ENCODE data around the gene SMOC1. TPM values are rescaled to one million over a fixed set of nuclear protein-coding genes. Genes with fewer than 3 reads are reported as not detected.
A peak's percentile ranks its signal among the peaks of the same experiment; 100 is the strongest.

SMOC1 gene
- total and polyA plus RNA-seq, 2 of the 8 experiments (the other 6 are each of a cell fraction or from before 2014, with no cell fraction given), result 1.6 to 2.4 TPM

GRCh38 chr14:70077720-70078119 is 198.5 kb downstream of the SMOC1 start:
- Histone ChIP-seq H3K18ac (ENCODE audit: extremely low read depth, low read length) (no peak overlapping the region), H2BK5ac (ENCODE audit: low read depth, low read length) (no peak overlapping the region), H3K27me3 (replicated peaks in 1 of 4; ENCODE audit: control insufficient read depth in 3 of 4, extremely low read depth in 1 of 4, insufficient read depth in 3 of 4, low read length in 3 of 4) (no peaks in the 10 kb centered on the region), H3K14ac (ENCODE audit: insufficient read length) (no peak overlapping the region), H2BK20ac (ENCODE audit: low read length) (no peak overlapping the region), H2BK12ac (ENCODE audit: low read depth, low read length) (no peak overlapping the region), H3K23me2 (ENCODE audit: low read depth, low read length) (0 out of 2 replicates have a peak, but pooled peaks cover 2% of the 10 kb centered on the region), H4K8ac (ENCODE audit: extremely low read depth, insufficient read depth, low read length) (no peak overlapping the region), H3K4me3 (ENCODE audit: extremely low read depth in 1 of 4, insufficient read depth in 2 of 4, low read depth in 3 of 4, low read length in 4 of 4) (no peak overlapping the region), H3K56ac (replicated peaks; ENCODE audit: insufficient read length, low read depth, low read length) (no peak overlapping the region), H3K4ac (replicated peaks; ENCODE audit: insufficient read length, low read depth, low read length) (no peak overlapping the region), H3K9me3 (ENCODE audit: insufficient read depth in 2 of 2, low read depth in 1 of 2, low read length in 1 of 2) (no peaks in the 10 kb centered on the region), H3K23ac (ENCODE audit: insufficient read length) (no peak overlapping the region), H3K9ac (replicated peaks in 1 of 4; ENCODE audit: extremely low read depth in 1 of 4, low read depth in 3 of 4, low read length in 3 of 4) (no peak overlapping the region), H2AFZ (ENCODE audit: low read length) (peak overlapping the region; percentile 42; the same call in 1 of the 2 replicates), H3K4me2 (ENCODE audit: insufficient read depth in 1 of 2, low read depth in 2 of 2, low read length in 2 of 2) (no peak overlapping the region), H4K20me1 (replicated peaks in 1 of 2; ENCODE audit: control insufficient read depth in 1 of 2, insufficient read depth in 2 of 2, low read length in 2 of 2) (no peaks in the 10 kb centered on the region), H3K79me2 (ENCODE audit: control insufficient read depth in 1 of 2, insufficient read depth in 2 of 2, low read length in 2 of 2) (no peaks in the 10 kb centered on the region), H2AK5ac (ENCODE audit: low read depth, low read length) (no peak overlapping the region), H3K4me1 (replicated peaks in 1 of 4; ENCODE audit: control insufficient read depth in 3 of 4, insufficient read depth in 4 of 4, low read length in 3 of 4) (peaks cover 0 to 6% (median 0%) of the 10 kb centered on the region in 4 experiments; a peak in 3 of 7 replicates), H3K27ac (ENCODE audit: low read depth, low read length) (no peak overlapping the region), H2BK120ac (replicated peaks; ENCODE audit: low read depth, low read length) (no peak overlapping the region), H3K36me3 (ENCODE audit: control insufficient read depth in 2 of 4, insufficient read depth in 4 of 4, low read length in 3 of 4) (no peaks in the 10 kb centered on the region), H4K91ac (replicated peaks; ENCODE audit: insufficient read length, low read length) (no peak overlapping the region), H4K5ac (ENCODE audit: insufficient read length, low read depth, low read length) (no peak overlapping the region), H3K79me1 (ENCODE audit: low read depth, low read length) (no peaks in the 10 kb centered on the region), H2BK15ac (ENCODE audit: low read length) (no peak overlapping the region)
- FAIRE-seq (no peak), DNase-seq (ENCODE audit: low read depth in 1 of 2, low spot score in 2 of 2) (no peak)
- 80% methylated on average over 2 of the region's 2 CpGs; no CpG with 5 or more reads in 1 of the 2 experiments for WGBS, 2 experiments (ENCODE audit: extremely low coverage in 1 of 2, insufficient coverage in 1 of 2, insufficient read length in 1 of 2, insufficient replicate concordance in 2 of 2, low coverage in 1 of 2, low lambda C conversion rate in 2 of 2, missing lambda C conversion rate in 1 of 2)
- CTCF ChIA-PET (ENCODE audit: partially characterized antibody), result interaction anchor here (0.5 to 6.5 kb wide), 4 partner anchors 11 to 274 kb away, joined by 3 to 80 read pairs (median 6); no protein-coding TSS in a partner anchor
- POLR2A ChIA-PET (ENCODE audit: partially characterized antibody), result no interaction called here
- TF ChIP-seq KDM5A (IDR thresholded peaks at IDR 0.05; ENCODE audit: low read length) (no peak), CTBP2 (IDR thresholded peaks at IDR 0.05; ENCODE audit: borderline replicate concordance, insufficient read depth, insufficient read length, low read length) (no peak), TAF7 (optimal IDR thresholded peaks at IDR 0.05; ENCODE audit: borderline replicate concordance, low read depth, low read length) (no peak), HDAC2 (IDR thresholded peaks at IDR 0.05; ENCODE audit: borderline replicate concordance in 1 of 2, low read depth in 2 of 2, low read length in 2 of 2) (no peak), NANOG (IDR thresholded peaks at IDR 0.05; ENCODE audit: insufficient read depth, low read depth, low read length, poor library complexity, severe bottlenecking) (no peak), SAP30 (IDR thresholded peaks at IDR 0.05; ENCODE audit: insufficient read depth, insufficient replicate concordance, low read length) (no peak), EP300 (IDR thresholded peaks at IDR 0.05; ENCODE audit: borderline replicate concordance in 1 of 2, low read depth in 2 of 2, low read length in 2 of 2) (no peak)

Measured in H1 (cell line).